T47D (cell line): ENCODE results near the gene INPPL1.

ENCODE experiments used
- DNase-seq, 2 experiments: peaks; one replicate each; pipeline versions ENCODE4 v3.0.0 to v3.0.0-alpha.2; 2011 to 2012; ENCODE audit warnings: low read depth in 1 of 2, low spot score in 1 of 2
- JUND ChIP-seq: IDR thresholded peaks from 2 replicates; pipeline ENCODE4 v1.6.1; 2012; ENCODE audit warnings: low read depth
- in situ Hi-C: cut with HindIII; loops from 2 replicates; pipeline ENCODE4 v1.10.0; 2016; ENCODE audit warnings: low sequenced_read_pairs, low pct_unique_long_range_greater_than_20kb

INPPL1 gene

GRCh38 chr11:72221386-72222075 is 3.0 kb upstream of the INPPL1 start:
- in situ Hi-C loops, result no loop called here
- no peak for DNase-seq
- no peak for TF ChIP-seq JUND

- in situ Hi-C loops, result no loop called here
- peak in 1 of 2 experiments; percentile 81 for DNase-seq
- TF ChIP-seq JUND, result no peak
Measured at GRCh38 chr11:72222106-72222891, 2.3 kb upstream of the INPPL1 start.

GRCh38 chr11:72222907-72223614 is 1.5 kb upstream of the INPPL1 start:
- no peak for TF ChIP-seq JUND
- in situ Hi-C loops, result no loop called here
- peak in 1 of 2 experiments; percentile 97 for DNase-seq

GRCh38 chr11:72223615-72224563 is 678 bp upstream of the INPPL1 start:
- TF ChIP-seq JUND, result no peak
- DNase-seq, result peak in 1 of 2 experiments; percentile 88
- in situ Hi-C loops, result no loop called here

- DNase-seq, result no peak
- in situ Hi-C loops, result no loop called here
- TF ChIP-seq JUND, result no peak
Measured at GRCh38 chr11:72225411-72225951, 914 bp downstream of the INPPL1 start.

- no peak for DNase-seq
- in situ Hi-C loops, result no loop called here
- TF ChIP-seq JUND, result no peak
Measured at GRCh38 chr11:72226701-72227100, 2.1 kb downstream of the INPPL1 start.

GRCh38 chr11:72227316-72228228 is 3.0 kb downstream of the INPPL1 start:
- no peak for TF ChIP-seq JUND
- in situ Hi-C loops, result no loop called here
- DNase-seq, result no peak

- no peak for TF ChIP-seq JUND
- no peak for DNase-seq
- in situ Hi-C loops, result no loop called here
Measured at GRCh38 chr11:72228229-72228843, 3.8 kb downstream of the INPPL1 start.

- in situ Hi-C loops, result no loop called here
Measured at GRCh38 chr11:72228844-72229231, 4.3 kb downstream of the INPPL1 start.

GRCh38 chr11:72229336-72229924 is 4.9 kb downstream of the INPPL1 start:
- in situ Hi-C loops, result no loop called here
- TF ChIP-seq JUND, result no peak
- DNase-seq, result no peak

More at GRCh38 chr11:72228844-72229231, 4.3 kb downstream of the INPPL1 start:
- no peak for DNase-seq
- TF ChIP-seq JUND, result no peak
